Hair follicle dermal papilla cell (primary cell): Measurements from ENCODE around the gene ZNF117. TPM values are rescaled to one million over a fixed set of nuclear protein-coding genes. Genes with fewer than 3 reads are reported as not detected.

Experiments used
- small RNA-seq: library from RNA; depleted of rRNA; stranded (forward); fragments of <200 nt; gene quantifications from one replicate; pipeline ENCODE3, GENCODE V24; 2012
- total RNA-seq: library from RNA; depleted of rRNA; stranded (reverse); fragments of >200 nt; gene quantifications from 2 replicates; pipeline ENCODE4 v1.2.3, GENCODE V29; 2012

Gene ZNF117
- 5.6 and 6.2 TPM in 2 replicates for total RNA-seq

DNA sequence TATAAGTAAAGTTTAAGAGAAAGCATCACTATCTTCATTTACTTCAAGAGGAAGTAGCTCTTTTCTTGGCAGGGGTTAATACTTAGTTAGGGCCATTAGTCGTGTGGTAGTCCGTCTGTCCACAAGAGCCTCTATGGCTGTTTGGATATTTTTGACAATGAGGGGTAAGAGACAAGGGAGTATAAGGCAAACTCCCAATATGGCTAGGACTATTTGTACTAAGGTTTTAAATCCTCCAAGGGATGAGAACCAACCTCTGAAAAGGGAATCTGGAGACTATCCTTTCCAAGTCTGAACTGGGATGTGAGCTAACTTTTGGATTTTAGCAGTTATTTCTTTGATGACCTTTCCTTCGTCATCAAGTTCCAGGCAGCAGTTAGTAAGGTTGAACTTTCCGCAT is at the start of gene ZNF117:
Gene ZNF117, minus strand, starts transcription at position 101 of the 400 bp plus-strand sequence.

GRCh38 chr7:65006094-65006992 is 15.5 kb upstream of the ZNF117 start, which contains the start of gene ERV3-1:
ERV3-1 (minus strand) TSS chr7:65006687; CDS start chr7:64993026, 13,661 bp downstream.

Small RNA genes lying within 50 kb of the gene (small RNA-seq; reads per million reads assigned to genes)
- not detected for gene RNU6-1229P

Other genes with a start within 250 kb of the ZNF117 start
- 2.6 and 3.3 TPM in 2 replicates for gene ZNF138, start 196.6 kb downstream of the ZNF117 start, total RNA-seq
- gene ZNF273, start 87.8 kb downstream of the ZNF117 start, total RNA-seq = 2.1 and 2.7 TPM in 2 replicates
- gene ERV3-1, start 15.7 kb upstream of the ZNF117 start, total RNA-seq = 10.7 and 16.7 TPM in 2 replicates